ENCODE data around the gene FASLG.

The FASLG gene

GRCh38 chr1:172698224-172698623 lies 39.3 kb downstream of the FASLG start:
- TF ChIP-seq, protein P1, sequence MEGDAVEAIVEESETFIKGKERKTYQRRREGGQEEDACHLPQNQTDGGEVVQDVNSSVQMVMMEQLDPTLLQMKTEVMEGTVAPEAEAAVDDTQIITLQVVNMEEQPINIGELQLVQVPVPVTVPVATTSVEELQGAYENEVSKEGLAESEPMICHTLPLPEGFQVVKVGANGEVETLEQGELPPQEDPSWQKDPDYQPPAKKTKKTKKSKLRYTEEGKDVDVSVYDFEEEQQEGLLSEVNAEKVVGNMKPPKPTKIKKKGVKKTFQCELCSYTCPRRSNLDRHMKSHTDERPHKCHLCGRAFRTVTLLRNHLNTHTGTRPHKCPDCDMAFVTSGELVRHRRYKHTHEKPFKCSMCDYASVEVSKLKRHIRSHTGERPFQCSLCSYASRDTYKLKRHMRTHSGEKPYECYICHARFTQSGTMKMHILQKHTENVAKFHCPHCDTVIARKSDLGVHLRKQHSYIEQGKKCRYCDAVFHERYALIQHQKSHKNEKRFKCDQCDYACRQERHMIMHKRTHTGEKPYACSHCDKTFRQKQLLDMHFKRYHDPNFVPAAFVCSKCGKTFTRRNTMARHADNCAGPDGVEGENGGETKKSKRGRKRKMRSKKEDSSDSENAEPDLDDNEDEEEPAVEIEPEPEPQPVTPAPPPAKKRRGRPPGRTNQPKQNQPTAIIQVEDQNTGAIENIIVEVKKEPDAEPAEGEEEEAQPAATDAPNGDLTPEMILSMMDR (IDR thresholded peaks at IDR 0.05; ENCODE audit: low read depth, low read length) = no peak
- Histone ChIP-seq H3K27me3 (peaks cover 4% of the 10 kb centered on the region; the same call in 1 of the 2 replicates), H3K36me3 (no peaks in the 10 kb centered on the region), H3K4me1 (no peaks in the 10 kb centered on the region), H3K4me3 (ENCODE audit: low read depth, low read length) (no peak overlapping the region), H3K9me3 (no peaks in the 10 kb centered on the region)
- DNase-seq = no peak

GRCh38 chr1:172699111-172699510 lies 40.2 kb downstream of the FASLG start:
- no peak for DNase-seq
- H3K4me3 ChIP-seq (ENCODE audit: low read depth, low read length) = no peak overlapping the region
- H3K36me3 ChIP-seq = no peaks in the 10 kb centered on the region
- no peaks in the 10 kb centered on the region for H3K4me1 ChIP-seq
- H3K27me3 ChIP-seq = peaks cover 4% of the 10 kb centered on the region; the same call in 1 of the 2 replicates
- TF ChIP-seq, protein P1 (IDR thresholded peaks at IDR 0.05; ENCODE audit: low read depth, low read length) = no peak
- H3K9me3 ChIP-seq = no peaks in the 10 kb centered on the region

GRCh38 chr1:172699695-172700227 lies 40.9 kb downstream of the FASLG start:
- TF ChIP-seq, protein P1 (IDR thresholded peaks at IDR 0.05; ENCODE audit: low read depth, low read length) = no peak

DNA sequence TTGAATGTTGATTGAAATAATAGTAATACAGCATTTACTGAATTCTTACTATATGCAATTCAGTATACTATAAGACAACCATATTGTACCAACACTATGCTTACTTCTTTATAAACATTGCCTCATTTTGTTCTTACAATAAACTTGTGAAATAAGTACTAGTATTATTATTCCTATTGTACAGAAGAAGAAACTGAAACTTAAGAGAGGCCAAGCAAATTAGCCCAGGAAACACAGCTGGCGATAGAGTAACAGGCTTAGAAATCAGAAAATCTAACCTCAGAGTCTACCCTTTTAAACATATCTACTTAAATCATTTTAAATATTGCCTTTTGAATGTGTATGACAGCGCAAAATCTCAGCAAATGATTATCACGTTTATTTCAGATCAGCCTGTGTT lies 41.7 kb downstream of the FASLG start:
- Histone ChIP-seq H3K27me3 (peaks cover 4% of the 10 kb centered on the region; the same call in 1 of the 2 replicates), H3K4me3 (ENCODE audit: low read depth, low read length) (no peak overlapping the region), H3K36me3 (no peaks in the 10 kb centered on the region), H3K4me1 (no peaks in the 10 kb centered on the region), H3K9me3 (no peaks in the 10 kb centered on the region)
- no peak for DNase-seq
- TF ChIP-seq, protein P1 (IDR thresholded peaks at IDR 0.05; ENCODE audit: low read depth, low read length) = no peak

More at GRCh38 chr1:172699695-172700227, 40.9 kb downstream of the FASLG start:
- H3K4me3 ChIP-seq (ENCODE audit: low read depth, low read length) = no peak overlapping the region
- DNase-seq = no peak
- no peaks in the 10 kb centered on the region for H3K9me3 ChIP-seq
- H3K27me3 ChIP-seq = peaks cover 4% of the 10 kb centered on the region; the same call in 1 of the 2 replicates
- H3K4me1 ChIP-seq = no peaks in the 10 kb centered on the region
- H3K36me3 ChIP-seq = no peaks in the 10 kb centered on the region

DNA sequence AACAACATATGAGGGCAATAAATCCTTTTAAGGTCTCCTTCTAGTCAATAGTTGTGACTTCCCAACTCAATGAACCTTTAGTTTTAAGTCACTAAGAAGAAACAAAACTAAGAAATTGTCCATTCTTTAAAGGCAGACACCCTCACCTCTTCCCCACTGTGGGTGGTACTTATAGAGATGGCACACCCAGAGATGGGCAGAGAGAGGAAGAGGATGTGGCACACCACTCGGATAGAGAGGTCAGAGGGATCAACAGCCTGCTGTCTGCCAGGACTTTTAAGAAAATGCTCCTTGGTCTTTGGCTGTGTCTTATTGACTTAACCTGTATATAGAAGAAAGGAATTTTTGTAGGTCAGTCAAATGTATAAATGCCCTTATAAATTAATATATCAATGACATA lies 45.1 kb downstream of the FASLG start:
- Histone ChIP-seq H3K4me3 (ENCODE audit: low read depth, low read length) (no peak overlapping the region), H3K4me1 (no peaks in the 10 kb centered on the region), H3K9me3 (no peaks in the 10 kb centered on the region), H3K27me3 (peaks cover 9% of the 10 kb centered on the region; the same call in 1 of the 2 replicates), H3K36me3 (no peaks in the 10 kb centered on the region)
- DNase-seq = no peak
- TF ChIP-seq, protein P1 (IDR thresholded peaks at IDR 0.05; ENCODE audit: low read depth, low read length) = no peak

- Histone ChIP-seq H3K9me3 (no peaks in the 10 kb centered on the region), H3K4me3 (ENCODE audit: low read depth, low read length) (no peak overlapping the region), H3K4me1 (no peaks in the 10 kb centered on the region), H3K36me3 (no peaks in the 10 kb centered on the region), H3K27me3 (peaks cover 9% of the 10 kb centered on the region; the same call in 1 of the 2 replicates)
- TF ChIP-seq, protein P1 (IDR thresholded peaks at IDR 0.05; ENCODE audit: low read depth, low read length) = no peak
- DNase-seq = no peak
These were observed 45.7 kb downstream of the FASLG start for GRCh38 chr1:172704420-172705210.
